A549 treated with CORT108297 at 1 μM for 4 hours (cell line): Measurements from ENCODE around the gene VSIR. TPM values are rescaled to one million over a fixed set of nuclear protein-coding genes. Genes with fewer than 3 reads are reported as not detected.

Experiments
- total RNA-seq: library from RNA; stranded (reverse); fragments of 200-300 nt; extraction: Qiagen RNA extraction; gene quantifications from 5 replicates; pipeline ENCODE4 v1.2.3, GENCODE V29; 2022

Gene VSIR
- 21.0 to 35.4 TPM (median 34.3 TPM) in 5 replicates for total RNA-seq

DNA sequence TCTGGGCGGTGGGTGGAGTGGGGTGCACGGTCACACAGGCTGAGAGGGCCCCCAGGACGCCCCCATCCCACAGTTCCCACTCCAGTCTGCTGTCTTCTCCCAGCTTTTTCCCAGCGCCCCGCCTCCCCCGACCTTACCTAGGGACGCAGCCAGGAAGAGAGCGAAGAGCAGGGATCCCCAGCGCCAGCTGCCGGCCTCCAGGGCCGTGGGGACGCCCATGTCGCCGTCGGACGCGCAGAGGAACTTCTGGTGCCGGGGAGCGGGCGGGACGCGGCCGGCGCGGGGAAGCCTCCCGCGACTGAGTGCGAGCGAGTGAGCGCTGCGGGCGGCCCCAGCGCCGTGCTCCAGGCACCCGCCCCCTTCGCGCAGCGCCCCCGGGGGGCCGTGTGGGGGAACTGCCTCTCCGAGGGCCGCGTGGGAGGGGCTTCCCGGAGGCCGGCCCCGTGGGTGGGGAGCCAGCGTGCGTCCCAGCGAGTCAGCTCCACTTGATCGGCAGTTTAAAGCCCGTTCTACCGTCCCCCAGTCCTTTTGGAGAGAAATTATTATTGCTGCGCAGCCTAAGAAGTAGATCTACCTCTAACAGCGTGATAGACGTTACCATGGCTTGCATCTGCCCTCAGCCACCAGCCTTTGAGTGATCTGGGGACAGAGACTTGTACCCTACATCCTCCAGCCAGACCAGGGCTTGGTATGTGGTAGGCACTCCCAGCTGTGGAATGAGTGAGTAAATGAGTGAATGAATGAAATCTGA lies at the start of gene VSIR:
Gene VSIR, minus strand, starts transcription at position 300 of the 751 bp plus-strand sequence. Its CDS starts 81 bp downstream, at position 219.

DNA sequence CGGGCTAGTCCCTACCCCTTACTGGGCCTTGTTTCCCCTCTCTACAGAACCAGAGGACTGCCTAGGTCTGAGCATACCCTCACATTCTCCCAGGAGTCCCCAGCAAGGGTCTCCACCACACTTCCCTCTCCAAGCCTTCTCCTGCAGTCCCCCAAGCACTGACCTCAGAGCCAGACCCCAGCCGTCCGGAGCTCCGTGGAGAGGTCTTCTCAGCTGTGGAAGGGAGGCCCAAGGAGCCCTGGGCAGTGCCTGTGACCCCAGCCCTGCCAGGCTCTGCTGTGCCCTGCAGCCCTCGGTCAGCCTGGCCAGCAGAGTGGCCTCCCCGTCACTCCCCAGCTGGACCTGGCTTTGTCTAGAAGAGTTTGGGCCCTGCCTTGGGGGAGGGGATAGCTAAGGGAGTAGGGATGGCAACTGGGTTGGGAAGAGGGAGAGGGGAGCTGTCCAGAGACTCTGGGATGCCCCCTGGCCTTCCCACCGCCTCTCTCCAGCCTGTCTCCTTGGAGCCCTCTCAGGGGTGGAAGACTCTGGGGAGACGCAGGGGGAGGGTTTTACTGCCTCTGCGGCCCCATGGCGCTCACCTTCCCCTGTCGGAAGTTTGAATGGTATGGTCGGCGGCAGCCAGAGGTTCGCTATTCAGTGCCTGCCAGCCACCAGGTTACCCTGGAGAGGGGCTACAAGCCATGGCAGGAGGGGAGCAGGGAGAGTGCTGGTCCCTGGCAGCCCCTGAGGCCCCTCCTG lies 53.7 kb downstream of the VSIR start, which contains the start of gene C10orf105:
Gene C10orf105, minus strand, starts transcription at position 315 of the 738 bp plus-strand sequence. CDS start 3,441 bp downstream, outside the sequence.

Other genes starting within 250 kb of the VSIR start
- gene C10orf105, start 53.7 kb downstream of the VSIR start, total RNA-seq: not detected in 5 replicates
- gene PSAP, start 77.7 kb upstream of the VSIR start, total RNA-seq: 825 to 1,002 TPM (median 905 TPM) in 5 replicates
- 34.1 to 43.0 TPM (median 35.6 TPM) in 5 replicates for gene CHST3, start 190.9 kb upstream of the VSIR start, total RNA-seq